ENCODE measurements around the gene SOWAHB.

Gene SOWAHB

DNA sequence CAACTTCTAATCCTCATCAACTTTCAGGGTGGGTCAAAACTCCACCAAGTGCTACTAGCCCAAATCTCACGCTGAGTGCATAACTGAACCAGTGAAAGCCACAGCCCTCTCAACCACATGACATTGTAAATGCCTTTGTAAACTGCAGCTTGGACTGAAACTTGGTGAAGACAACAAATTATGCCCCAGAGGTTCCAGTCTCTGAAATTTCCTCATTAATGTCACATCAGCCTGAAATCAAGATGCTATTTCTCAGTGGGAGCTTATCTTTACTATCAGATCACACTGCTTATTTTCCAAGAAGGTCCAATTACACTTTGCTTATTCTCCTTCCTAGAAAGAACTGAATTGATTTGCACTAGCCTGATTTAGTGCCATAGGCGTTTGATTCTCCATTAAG lies 46.6 kb downstream of the SOWAHB start:
- no peak for DNase-seq (ENCODE audit: low read depth)

DNA sequence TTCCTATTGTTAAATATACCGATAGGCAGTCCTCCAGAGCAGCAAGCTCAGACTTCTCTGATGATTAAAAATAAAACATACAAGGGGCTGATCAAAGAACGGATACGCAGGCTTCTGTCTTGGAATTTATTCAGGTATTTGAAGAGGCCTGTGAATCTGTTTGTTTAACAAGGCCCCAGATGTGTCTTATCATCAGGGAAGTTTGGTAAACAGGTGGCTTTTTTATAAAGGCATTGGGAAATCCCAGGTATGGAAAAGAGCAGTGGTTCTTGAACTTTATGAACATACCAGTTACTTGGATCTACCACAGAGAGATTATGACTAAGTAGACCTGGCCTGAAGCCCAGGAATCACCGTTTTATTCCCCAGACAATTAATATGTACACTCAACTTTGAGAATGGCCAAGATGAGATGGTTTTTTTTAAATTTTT lies 47.9 kb downstream of the SOWAHB start:
- no peak for DNase-seq (ENCODE audit: low read depth)
